ENCODE measurements around the gene NRXN3.

NRXN3 gene

DNA sequence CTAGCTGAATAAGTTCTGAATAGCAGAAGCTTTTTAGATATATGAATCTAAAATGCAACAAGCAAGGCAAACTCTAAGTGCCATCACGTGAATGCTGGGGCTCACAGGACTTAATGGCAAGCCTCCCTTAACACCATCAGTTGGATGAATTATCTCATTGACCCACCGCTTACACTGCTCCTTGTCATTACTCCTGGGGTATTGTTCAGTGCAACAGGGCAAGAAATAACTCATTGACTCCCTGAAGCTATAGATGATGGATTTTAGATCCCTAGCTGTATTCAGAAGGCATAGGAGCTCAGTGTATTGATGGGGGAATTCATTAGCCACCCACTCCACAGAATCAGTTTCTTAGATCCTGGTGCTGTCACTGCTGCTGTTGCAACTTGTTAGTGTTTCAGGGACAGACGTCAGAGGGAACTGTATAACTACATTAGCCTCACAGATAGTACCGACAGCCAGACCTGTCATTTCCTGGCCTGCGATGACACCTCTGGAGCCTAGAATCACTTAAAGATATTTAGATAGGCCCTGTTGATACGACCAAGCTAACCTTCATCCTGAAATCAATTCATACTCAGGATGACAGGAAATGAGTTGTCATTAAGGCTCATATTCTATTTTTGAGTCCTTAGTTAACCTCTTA lies 1305.8 kb downstream of the NRXN3 start:
- TF ChIP-seq, protein P1, sequence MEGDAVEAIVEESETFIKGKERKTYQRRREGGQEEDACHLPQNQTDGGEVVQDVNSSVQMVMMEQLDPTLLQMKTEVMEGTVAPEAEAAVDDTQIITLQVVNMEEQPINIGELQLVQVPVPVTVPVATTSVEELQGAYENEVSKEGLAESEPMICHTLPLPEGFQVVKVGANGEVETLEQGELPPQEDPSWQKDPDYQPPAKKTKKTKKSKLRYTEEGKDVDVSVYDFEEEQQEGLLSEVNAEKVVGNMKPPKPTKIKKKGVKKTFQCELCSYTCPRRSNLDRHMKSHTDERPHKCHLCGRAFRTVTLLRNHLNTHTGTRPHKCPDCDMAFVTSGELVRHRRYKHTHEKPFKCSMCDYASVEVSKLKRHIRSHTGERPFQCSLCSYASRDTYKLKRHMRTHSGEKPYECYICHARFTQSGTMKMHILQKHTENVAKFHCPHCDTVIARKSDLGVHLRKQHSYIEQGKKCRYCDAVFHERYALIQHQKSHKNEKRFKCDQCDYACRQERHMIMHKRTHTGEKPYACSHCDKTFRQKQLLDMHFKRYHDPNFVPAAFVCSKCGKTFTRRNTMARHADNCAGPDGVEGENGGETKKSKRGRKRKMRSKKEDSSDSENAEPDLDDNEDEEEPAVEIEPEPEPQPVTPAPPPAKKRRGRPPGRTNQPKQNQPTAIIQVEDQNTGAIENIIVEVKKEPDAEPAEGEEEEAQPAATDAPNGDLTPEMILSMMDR (IDR thresholded peaks at IDR 0.05; ENCODE audit: extremely low read depth, insufficient read depth, missing control alignments), result no peak
- no peak for DNase-seq (ENCODE audit: low spot score)
- in situ Hi-C loops (cut with MboI; ENCODE audit: low pct_unique_long_range_greater_than_20kb, low sequenced_read_pairs, unreplicated experiment), result no loop called here

DNA sequence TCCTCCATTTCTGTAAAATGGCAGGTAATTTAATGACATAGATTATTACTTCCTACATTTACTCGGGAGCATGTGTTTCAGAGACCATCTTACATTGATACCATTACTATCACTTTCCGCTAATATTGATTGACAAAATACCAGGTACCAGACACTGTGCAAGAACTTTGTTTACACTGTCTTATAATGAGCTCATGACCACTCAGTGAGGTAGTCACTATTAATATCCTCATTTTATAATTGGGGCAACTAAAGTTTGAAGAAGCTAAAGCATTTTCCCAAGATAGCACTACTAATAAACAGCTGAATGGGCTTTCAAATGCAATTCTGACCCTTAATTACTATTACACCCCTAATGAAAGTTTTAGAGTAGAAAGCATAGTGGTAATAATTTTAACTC lies 1306.4 kb downstream of the NRXN3 start:
- DNase-seq (ENCODE audit: low spot score), result no peak
- in situ Hi-C loops (cut with MboI; ENCODE audit: low pct_unique_long_range_greater_than_20kb, low sequenced_read_pairs, unreplicated experiment), result no loop called here
- TF ChIP-seq, protein P1 (IDR thresholded peaks at IDR 0.05; ENCODE audit: extremely low read depth, insufficient read depth, missing control alignments), result no peak

GRCh38 chr14:79480212-79480611 lies 1310.0 kb downstream of the NRXN3 start:
- TF ChIP-seq, protein P1 (IDR thresholded peaks at IDR 0.05; ENCODE audit: extremely low read depth, insufficient read depth, missing control alignments), result no peak
- no peak for DNase-seq (ENCODE audit: low spot score)
- in situ Hi-C loops (cut with MboI; ENCODE audit: low pct_unique_long_range_greater_than_20kb, low sequenced_read_pairs, unreplicated experiment), result no loop called here

GRCh38 chr14:79482825-79483224 lies 1312.7 kb downstream of the NRXN3 start:
- in situ Hi-C loops (cut with MboI; ENCODE audit: low pct_unique_long_range_greater_than_20kb, low sequenced_read_pairs, unreplicated experiment), result no loop called here
- DNase-seq (ENCODE audit: low spot score), result no peak
- TF ChIP-seq, protein P1 (IDR thresholded peaks at IDR 0.05; ENCODE audit: extremely low read depth, insufficient read depth, missing control alignments), result no peak

DNA sequence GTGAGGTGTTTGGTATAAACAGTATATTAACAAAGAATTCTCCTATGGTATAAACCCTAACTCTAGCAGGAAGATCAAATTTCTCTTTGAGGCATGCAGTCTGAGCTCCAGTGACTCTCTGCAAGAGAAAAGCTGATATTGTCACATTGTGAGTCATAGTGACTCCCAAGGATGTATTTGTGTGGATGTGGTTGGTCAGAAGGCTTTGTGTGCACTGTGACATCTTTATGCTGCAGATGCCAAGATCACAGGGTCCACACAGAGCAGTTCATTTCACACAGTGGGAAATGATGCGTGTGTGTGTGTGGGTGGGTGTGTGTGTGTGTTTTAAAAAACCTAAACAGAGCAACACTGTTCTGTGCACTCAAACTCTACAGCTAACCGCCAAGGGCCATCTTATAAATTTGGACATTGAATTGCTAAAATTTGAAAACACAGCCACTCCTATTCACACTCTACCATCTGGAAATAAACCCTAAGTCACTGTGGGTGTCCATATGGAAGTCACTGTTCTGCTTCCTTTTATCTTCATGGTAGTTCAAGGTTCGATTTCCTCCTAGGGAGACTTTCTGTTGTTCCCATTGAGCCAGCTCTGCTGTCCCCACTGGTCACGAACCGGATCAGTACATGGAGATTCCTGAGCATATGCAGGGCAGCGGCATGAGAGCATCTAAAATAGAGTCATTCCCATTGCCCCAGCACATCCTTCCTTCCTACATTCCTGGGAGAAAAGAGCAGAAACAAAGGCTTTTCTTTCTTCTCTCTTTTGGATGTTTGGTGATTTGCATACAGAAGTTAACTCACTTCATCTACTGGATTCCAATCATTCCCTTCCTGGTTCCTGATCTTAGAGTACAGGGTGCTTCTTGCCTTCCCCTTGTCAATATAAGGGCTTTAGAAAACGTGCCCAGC lies 1313.6 kb downstream of the NRXN3 start:
- in situ Hi-C loops (cut with MboI; ENCODE audit: low pct_unique_long_range_greater_than_20kb, low sequenced_read_pairs, unreplicated experiment), result no loop called here
- no peak for DNase-seq (ENCODE audit: low spot score)
- TF ChIP-seq, protein P1 (IDR thresholded peaks at IDR 0.05; ENCODE audit: extremely low read depth, insufficient read depth, missing control alignments), result no peak

DNA sequence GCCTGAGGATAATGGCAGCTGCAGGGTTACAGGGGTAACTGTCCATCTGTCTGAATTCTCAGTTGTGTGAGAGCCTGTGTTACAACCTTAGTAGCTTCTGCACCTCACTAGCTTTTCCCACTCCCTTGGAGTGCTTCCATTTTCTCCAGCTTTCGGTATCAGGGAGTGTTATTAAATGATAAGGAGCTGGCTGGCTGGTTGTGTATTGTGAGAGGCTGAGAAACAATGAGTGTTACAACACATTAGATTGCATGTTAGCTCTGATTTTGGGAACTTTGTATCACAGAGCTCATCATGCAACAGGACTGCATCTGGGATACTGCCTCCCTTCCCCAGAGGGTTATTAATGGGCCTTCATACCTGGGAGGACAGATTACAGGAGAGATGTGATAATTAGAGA lies 1317.5 kb downstream of the NRXN3 start:
- TF ChIP-seq, protein P1 (IDR thresholded peaks at IDR 0.05; ENCODE audit: extremely low read depth, insufficient read depth, missing control alignments), result no peak
- in situ Hi-C loops (cut with MboI; ENCODE audit: low pct_unique_long_range_greater_than_20kb, low sequenced_read_pairs, unreplicated experiment), result no loop called here
- no peak for DNase-seq (ENCODE audit: low spot score)
